B cell (primary cell): ENCODE measurements around the gene KCNQ5.

ENCODE experiments used
- CTCF ChIP-seq: fragments of 200-600 bp; IDR thresholded peaks from one replicate; pipeline ENCODE4 v1.8.0; 2022; ENCODE audit warnings: antibody characterized with exemption, mild to moderate bottlenecking
- EZH2 ChIP-seq: IDR thresholded peaks from 2 replicates; pipeline ENCODE4 v1.6.1; 2012; ENCODE audit warnings: borderline replicate concordance, low read depth, mild to moderate bottlenecking, moderate library complexity, low read length; ENCODE audit not compliant: insufficient read depth, poor library complexity, severe bottlenecking

- TF ChIP-seq CTCF (peak; percentile 28), EZH2 (no peak)
Observed at GRCh38 chr6:73134588-73134987, 512.7 kb downstream of the KCNQ5 start.
